HG02763 (cell line): ENCODE data around the gene GPRC5D.
A peak's percentile ranks its signal among the peaks of the same experiment; 100 is the strongest.

Experiments used
- ATAC-seq: cut with Tn5 transposase; IDR thresholded peaks from one replicate; pipeline ENCODE4 v1.9.1; 2021; ENCODE audit warnings: mild to moderate bottlenecking, moderate library complexity; ENCODE audit not compliant: unreplicated experiment

Gene GPRC5D

DNA sequence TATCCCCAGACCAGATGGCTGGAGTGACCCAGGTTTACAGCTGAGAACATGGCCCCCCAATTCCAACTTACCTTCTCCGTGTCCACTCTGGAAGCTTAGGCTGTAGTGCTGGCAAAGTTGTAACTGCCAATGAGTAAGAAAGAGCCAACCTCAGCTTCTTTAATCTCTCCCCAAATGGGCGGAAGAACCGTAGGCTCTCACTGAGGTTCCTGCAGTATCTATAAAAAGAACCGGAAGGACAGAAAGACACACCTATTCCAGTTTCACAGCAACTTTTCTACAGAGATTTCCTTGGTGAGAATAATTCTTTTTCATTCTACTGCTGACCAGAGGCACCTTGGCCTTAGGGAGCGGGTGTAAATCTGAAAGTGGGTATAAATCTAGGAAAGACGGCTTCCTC, at the start of gene GPRC5D:
Gene GPRC5D (minus strand): TSS at position 135 of the 400 bp plus-strand sequence. CDS start 1,786 bp downstream, outside the sequence.
- ATAC-seq: no peak

DNA sequence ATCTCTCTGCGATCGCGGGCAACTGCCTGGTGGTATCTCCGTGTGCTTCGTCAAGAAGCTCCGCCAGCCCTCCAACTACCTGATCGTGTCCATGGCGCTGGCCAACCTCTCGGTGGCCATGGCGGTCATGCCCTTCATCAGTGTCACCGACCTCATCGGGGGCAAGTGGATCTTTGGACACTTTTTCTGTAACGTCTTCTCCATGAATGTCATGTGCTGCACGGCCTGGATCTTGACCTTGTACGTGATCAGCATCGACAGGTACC, 49.7 kb upstream of the GPRC5D start:
- ATAC-seq: no peak

DNA sequence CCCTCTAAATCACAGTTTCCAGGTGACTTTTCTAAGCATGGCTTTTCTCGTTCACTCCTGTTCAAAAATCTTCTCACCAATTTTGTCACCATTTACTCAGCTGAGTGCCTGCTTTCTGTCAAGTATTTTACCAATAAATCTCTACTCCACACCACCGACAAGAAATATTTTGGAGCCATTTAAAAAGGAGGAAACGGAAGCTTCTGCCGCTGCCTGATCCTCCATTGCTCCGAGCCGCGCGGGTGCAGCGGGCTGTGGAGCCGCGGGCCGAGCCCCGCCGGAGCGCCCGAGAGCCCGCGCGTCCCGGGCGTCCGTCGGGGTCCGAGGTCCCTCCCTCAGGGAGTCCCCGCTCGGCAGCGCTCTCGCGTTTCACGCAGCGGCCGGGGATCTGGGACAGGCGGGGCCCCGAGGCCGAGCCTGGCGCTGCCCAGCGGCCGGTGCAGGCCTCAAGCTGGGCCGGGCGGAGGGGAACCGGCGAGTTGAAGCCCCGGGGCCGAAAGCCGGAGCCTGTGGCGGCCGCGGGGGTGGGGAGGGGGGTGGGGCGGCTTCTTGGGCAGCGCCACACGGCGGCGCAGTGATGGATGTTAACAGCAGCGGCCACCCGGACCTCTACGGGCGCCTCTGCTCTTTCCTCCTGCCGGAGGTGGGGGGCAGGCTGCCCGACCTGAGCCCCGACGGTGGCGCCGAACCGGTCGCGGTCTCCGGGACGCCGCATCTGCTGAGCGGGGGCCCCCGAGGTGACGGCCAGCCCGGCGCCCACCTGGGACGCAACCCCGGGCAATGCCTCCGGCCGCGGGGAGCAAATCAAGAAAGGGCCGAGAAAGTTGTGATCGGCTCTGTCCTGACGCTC, 49.2 kb upstream of the GPRC5D start:
- no peak for ATAC-seq

DNA sequence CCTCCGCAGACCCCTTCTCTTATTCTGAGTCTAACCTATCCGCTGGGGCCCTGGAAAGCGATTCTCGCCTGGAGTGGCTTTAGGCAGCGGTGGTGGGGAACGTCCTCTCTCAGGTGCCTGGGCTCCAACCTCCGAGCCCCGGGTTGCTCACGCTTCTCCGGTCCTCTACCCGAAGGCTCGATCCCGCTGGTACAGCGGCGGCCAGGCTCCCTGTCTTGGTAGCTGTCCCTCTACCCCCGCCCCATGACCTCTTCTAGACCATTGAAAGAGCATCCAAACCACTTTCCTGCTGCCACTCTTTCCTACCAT, 48.6 kb upstream of the GPRC5D start:
- ATAC-seq: peak; percentile 29

DNA sequence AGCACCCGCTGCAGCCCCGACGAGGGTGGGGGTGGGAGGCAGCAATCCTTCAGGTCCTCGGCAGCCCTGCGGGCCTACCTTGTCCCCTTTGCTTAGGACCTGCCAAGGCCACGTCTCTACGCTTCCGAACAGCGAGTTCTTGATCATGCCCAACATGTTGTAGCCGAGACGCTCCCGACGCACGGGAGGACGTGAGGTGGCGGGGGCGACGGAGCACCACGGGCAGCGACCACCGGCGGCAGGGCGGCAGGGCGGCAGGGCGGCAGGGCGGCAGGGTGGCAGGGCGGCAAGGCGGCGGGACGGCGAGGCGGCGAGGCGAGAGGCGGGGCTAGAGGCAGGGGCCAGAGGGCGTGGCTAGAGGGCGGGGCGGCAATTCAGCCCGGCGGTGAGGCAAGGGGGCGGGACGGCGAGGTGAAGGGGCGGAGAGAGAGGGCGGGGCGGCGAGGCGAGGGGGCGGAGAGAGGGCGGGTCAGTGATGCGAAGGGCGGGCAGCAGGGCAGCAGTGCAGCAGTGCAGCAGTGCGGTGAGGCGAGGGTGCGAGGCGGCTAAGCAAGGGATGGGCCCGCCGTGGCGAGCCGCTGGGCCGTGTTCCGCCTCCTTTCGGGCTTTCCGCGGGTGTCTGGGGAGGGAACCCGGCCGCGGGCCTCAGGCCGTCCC, 48.1 kb upstream of the GPRC5D start, which contains the start of gene HEBP1:
Gene HEBP1 (minus strand): TSS at position 307 of the 657 bp plus-strand sequence. CDS start 151 bp downstream, at position 156.
- ATAC-seq: peak; percentile 89

DNA sequence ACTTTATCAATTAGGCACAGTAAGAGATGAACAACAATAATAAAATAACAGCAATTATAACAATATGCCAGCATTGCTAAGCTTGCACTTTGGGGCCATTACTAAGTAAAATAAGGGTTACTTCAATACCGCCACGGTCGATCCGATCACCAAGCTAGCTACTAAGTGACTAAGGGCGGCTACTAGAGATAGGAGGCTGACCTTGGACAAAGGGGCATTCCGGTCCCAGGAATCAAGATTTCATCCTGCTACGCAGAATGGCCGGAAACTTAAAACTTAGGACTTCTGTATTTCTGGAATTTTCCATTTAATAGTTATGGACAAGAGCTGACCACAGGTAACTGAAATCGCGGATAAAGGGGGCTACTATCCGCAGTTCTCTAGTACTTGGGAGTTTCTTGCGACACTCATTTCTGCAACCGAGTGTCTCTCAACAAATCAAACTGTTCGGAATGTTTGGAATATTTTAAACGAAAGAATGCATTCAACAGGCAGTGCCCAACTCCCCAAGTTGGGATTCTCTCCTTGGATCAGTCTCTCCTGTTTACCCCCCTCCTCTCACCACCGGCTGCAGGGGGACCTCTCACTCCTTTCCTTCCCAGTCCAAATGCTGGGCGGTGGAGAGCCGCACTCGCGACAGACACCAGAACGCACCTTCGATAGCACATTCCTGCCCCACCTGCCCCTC, 47.4 kb upstream of the GPRC5D start:
- ATAC-seq: no peak

DNA sequence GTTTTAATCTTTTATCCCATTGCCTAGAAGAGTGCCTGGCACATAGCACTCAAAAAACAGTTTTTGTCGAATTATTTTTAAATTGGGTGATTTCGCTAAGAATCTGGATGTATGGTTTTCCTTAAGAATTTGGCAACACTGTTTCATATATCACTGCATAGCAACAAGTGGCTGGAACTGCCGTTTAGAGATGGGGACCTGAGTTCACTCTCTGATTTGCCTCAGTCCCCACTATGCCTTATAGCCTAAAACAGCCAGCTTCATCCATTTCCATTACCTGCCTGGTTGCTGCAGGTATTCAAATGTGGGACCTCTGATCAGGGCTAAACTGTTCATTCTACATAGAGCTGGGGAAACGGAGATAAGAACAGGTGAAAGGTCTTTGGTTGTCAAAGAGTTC, 46.3 kb upstream of the GPRC5D start:
- ATAC-seq: no peak

DNA sequence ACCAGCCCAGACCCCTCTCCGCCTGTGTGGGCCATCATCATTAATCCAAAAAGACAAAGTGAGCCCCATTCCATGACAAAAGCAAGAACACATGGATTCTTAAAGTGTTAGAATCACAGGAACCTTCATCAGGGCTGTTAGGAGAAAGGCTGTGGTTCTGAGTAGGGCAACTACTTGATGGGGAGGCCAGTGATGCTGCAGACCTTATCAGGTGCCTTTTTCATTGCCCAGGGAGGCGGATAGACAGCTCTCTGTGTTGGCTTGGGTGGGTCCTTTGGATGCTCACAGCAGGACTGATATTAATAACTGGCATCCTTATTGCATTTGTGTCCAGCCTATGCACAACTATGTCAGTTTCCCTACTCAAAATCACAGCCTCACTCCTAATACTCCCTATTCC, 45.8 kb upstream of the GPRC5D start:
- no peak for ATAC-seq

DNA sequence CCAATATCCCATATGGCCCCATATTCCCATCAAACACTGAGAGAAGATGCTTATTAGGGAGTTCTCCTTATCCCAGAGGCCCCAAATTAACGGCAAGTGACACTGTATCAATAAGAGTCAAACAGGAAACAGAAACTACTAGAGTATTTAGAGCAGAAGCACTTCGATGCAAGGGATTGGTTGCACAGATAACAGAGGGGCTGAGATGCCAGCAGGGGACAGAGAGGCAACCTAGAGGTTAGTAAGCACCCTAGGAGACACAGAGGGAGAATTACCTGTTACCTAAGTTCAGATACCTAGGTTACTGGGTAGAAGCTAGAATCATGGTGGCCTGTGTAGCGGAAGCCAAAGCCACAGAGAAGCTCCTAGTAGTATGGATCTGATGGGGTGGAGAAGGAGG, 45.2 kb upstream of the GPRC5D start:
- no peak for ATAC-seq

DNA sequence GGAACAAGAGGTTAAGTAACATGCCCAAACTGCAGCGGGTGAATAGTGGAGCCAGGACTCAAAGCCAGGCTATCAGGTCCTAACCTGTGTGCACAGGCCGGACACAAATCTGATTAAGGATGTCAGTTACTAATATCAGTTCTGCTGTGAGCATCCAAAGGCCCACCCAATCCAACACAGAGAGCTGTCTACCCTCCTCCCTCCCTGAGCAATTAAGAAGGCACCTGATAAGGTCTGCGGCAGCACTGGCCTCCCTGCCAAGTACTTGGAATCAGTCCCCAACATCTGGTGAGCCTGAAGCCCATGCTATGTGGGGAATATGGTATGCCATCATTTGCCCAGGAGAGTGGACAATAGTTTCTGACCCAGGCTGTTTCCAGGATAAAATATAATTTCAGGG, 44.2 kb upstream of the GPRC5D start:
- no peak for ATAC-seq

DNA sequence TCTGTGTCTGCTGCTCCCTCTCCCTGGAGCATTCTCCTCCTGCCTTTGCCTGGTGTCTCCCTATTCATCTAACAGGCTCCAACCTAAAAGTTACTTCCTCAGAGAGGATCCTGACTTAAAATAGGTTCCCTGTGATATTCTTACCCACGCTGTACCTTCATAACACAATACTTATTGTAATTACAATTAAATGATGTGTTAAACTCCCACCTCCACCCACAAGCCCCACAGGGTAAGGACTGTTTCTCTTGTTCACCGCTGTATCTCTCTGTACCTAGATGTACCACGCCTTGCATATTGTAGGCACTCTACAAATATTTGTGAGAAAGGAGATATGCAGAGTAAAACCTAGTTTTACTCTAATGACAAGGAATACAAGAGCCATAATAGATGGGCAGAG, 43.1 kb upstream of the GPRC5D start:
- no peak for ATAC-seq

DNA sequence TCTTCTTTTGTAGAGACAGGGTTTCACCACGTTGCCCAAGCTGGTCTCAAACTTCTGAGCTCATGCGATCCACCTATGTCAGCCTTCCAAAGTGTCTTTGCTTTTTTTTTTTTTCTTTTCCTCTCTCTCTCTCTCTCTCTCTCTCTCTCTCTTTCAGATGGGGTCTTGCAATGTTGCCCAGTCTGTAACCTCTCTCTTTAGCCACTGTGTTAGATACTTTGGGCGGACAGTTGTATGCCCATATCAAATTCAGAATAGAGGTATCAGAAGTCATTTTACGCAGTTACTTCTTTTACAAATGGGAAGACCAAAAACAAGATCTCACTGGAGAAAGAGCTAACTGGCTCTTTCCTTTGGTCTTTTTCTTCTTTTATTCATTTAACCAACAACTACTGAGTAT, 41.4 kb upstream of the GPRC5D start:
- no peak for ATAC-seq

DNA sequence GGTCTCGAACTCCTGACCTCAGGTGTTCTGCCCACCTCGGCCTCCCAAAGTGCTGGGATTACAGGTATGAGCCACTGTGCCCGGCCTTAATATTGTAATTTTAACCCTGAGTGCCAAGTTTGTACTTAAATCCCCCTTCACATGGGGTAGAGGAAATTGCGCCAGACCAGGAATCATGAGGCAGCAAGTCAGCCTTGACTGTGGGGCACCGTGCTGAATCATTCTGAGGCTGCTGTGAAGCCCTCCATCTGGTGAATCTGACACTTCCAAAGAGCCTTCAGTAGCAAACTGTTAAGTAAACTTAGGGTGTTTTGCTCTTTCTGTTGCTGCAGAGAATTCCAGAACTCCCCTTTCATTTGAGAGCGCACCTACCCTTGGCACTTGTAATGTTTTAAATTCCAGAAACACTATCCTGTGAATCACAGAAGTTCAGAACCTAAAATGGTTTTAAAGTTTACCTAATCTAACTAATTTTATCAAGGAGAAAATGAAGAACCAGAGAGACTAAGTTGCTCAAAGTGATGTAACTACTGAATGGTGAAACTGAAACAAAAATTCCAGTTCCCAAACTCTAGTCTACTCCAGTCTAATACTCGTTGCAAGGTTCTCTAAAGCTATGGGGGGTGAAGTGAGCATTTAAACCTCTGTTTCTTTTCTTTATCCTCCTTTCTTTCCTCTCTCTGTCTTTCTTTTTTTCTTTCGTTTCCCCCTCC, 40.6 kb upstream of the GPRC5D start:
- no peak for ATAC-seq

DNA sequence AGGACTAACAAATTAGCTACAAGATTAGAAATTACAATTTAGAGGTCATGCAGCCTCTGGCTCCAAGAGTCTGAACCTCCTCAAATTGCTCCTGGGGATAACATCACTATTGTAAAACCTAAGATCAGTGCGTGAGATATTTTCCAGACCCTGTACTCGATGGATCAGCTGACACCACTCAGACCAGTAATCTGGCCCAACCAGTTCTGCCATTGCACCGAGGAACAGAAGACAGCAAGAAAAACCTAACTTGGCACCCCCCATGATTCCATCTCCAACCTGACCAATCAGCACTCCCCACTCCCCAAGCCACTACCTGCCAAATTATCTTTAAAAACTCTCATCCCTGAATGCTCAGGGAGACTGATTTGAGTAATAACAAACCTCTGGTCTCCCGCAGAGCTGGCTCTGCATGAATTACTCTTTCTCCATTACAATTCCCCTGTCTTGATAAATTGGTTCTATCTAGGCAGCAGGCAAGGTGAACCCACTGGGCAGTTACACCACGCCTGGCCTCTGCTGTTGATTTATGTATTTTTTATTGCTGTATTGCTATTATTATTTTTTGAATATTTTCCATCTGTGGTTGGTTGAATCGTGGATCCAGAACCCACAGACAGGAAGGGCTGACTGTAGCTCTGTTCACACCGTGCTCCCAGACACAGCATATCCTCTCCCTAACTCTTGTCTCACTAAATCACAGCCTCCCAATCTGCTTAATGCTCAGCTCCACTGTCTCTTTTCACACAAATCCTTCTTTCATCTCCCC, 38.9 kb upstream of the GPRC5D start:
- ATAC-seq: no peak

DNA sequence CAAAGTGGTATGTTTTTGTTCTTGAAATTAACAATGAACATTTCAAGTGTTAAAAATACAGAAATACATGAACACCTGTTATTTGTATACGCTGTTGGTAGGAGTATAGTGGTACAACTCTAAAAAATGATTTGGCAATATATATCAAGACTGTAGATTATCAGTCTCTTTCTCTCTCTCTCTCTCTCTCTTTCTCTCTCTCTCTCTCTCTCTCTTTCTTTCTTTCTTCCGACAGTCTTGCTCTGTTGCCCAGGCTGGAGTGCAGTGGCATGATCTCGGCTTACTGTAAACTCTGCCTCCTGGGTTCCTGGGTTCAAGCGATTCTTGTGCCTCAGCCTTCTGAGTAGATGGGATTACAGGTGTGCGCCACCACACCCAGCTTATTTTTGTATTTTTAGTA, 35.5 kb upstream of the GPRC5D start:
- ATAC-seq: no peak

DNA sequence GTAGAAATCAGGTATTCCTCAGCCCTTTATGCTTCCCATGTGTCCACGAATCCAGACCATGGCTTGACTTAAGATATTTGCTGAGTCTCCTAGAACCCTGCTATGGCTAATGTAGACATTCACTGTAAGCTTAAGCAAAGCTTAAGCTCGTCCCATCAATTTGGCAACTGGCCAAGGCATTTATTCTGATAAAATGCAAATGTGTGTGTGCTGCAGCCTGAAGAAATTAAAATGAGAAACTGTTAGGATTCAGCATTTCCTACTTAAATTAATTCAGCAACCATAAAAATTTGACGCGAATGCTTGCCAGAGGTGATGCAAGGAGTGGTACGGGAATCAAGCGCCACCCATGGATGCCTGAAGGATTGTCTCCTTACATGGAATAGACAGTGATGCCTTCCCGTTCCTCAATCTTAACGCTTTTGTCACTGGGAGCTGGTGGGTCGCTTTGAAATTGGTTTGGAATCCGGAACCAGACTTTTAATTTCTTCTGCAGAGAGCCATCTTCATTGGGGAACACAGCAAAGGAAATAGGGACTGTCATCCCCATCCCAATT, 34.9 kb upstream of the GPRC5D start:
- no peak for ATAC-seq

DNA sequence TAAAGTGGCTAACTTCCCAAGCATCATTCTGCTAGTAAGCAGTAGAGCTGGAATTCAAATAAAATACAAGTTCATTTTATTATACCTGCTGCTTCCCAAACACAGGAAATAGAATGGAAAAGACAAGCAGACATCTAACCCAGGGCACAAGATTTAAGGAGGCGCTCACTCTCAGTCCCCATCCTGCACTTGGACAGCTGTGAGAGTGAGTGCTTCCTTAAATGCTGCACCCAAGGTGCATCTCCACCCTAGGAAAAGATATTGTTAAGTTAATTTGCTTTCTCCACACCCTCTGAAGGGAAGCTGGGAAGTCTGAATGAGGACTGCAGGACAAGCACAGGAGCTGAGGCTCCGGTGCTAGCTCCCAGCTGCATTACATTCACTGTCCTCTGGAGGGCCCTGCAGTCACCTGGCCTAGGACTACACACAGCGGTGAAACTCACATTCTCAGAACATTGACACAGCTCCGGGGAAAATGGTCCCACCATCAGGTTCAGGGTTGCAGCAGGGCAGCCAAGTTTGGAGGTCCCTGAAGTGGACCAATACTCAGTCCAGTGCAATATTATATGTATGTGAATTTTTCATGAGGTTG, 33.9 kb upstream of the GPRC5D start:
- no peak for ATAC-seq

DNA sequence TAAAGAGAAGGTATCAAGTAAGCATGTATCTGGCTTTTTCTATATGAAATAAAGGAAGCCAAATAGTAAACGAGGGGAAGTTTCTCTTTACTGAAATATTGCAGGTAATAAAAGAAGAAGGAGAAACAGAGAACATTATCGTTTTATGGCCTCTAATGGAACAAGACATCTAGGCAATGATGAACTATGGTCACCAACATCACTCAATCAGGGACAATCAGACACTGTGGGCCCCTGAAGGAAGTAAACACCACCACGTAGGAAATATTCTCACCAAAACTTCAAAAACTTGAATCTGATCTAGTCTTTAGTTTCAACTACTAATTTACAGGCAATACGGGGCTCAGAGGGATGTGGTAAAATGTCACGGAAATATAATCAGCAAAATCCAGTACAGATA, 32.2 kb upstream of the GPRC5D start:
- ATAC-seq: no peak

DNA sequence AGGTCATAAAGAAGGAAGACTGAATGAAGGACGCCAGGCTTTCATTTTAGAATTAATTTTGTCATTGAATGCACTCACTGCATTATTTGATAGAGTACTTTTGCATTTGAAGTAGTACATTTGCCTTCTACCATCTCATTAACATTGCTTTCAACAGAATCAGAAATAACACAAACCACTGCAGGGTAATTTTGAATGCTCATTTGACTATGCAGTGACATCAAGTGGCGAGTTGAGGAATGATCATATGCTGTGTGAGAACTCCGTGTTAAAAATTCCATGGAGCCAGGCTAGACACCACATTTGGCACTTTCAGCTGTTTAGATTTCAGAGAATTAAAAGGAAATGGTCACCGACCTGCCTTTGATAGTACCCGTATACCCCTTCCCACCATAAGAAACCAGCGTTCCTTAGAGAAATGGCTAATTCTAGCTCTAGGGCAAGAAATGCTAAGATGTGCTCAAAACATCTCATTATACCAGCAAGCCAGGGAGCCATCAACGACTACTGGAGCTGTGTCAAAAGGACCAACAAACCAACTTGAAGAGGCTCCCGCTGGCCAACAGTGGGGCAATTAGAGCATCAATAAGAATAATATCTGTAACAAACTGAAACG, 31.6 kb upstream of the GPRC5D start:
- no peak for ATAC-seq

DNA sequence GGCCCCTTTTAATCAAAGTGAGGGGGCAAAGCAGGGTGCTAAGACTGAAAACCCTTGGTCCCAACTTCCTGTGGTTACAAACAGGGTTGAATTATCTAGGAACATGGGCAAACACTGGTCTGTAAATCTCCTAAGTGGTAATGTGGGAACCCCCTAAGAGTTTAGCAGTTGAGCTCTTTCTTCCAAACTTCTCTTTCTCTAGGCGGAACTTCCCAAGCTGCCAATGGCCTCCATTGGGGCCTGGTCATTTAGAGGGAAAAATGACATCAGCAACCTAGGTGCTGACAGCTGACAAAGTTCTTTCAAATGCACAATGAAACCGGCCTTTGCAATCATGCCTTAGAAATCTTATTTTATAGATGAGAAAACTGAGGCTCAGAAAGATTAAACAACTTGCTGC, 30.4 kb upstream of the GPRC5D start:
- ATAC-seq: no peak
